Stimulated activated CD8-positive, alpha-beta memory T cell treated with anti-CD3 and anti-CD28 coated beads, Interleukin-12 subunit alpha, Interleukin-12 subunit beta, amount 100 ng/mL, for 4 hours (primary cell): ENCODE results near the gene POU6F2.

ENCODE experiments used
- DNase-seq: peaks from one replicate; pipeline ENCODE4 v3.0.0-alpha.2; 2020; ENCODE audit warnings: low read depth

The POU6F2 gene

DNA sequence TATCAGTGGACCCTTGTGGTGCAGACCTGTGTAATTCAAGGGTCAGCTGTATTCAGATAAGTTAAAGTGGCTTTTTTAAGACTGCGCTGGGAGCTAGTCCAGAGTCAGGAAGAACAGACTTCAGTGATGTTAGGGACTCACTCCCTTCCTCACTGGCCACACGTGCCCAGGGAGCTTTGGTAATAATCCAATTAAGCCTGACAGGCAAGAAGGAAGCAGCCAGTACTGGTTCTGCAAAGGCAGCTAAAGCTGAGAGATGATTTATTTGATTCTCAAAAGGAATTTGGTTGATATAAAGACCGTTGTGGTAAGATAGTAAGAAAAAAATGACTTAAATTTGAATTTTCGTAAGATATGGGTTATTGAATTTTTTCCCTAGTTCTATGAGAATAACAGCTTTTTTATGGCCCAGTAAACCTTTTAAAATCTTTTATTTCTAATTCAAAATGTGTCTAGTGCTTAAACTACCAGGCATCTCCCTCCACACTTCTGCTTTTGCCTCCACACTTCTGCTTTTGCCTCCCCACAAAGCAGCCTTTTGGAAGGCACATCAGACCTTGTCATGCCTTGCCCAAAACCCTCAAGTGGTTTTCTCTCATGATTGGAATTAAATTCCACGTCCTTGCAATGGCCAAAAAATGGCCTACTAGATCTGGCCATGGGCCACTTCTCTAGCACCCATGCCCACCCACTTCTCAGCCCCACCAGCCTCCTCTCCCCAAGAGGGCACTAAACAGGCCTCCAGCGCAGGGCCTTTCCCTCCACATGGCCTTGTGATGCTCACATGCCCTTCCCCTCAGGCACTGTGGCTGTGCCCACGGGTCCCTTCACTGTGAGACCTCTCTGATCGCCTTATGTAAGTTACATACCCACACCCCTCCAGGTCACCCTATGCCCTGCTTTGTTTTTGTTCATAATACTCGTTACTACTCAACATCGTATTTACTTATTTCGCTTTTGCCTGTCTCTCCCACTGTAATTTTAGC, 92.5 kb downstream of the POU6F2 start:
- DNase-seq = no peak

DNA sequence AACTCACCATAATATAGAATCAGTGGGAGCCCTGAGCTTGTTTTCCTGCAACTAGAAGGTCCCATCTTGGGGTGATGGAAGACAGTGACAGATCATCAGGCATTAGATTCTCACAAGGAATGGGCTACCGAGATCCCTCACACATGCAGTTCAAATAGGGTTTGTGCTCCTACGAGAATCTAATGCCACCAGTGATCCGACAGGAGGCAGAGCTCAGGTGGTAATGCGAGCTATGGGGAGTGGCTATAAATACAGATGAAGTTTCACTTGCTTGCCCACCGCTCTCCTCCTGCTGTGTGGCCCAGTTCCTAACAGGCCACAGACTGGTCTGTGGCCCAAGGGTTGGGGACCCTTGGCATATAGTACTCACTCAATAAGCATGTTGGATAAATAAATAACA, 93.4 kb downstream of the POU6F2 start:
- no peak for DNase-seq

- no peak for DNase-seq
These were observed 95.7 kb downstream of the POU6F2 start for GRCh38 chr7:39073432-39073831.

DNA sequence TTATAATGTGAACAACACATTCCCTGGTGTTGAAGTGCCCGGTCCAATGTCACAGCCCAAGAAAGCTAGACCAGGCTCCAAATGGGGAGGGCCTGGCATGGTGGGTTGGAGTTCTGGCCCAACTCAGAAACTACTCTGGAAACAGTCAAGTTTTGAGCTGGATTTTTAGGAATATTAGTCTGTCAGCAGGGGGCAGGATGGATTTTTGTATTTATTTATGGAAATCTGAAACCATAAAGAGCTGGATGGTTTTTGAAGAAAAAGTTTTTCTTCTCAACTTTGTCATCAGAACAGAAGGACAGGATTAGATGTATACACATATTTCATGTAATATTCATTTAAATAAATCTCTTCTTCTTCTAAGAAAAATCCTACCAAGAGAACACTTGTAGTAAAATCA, 97.5 kb downstream of the POU6F2 start:
- DNase-seq = no peak

- no peak for DNase-seq
These were observed 106.1 kb downstream of the POU6F2 start for GRCh38 chr7:39083781-39084180.

DNA sequence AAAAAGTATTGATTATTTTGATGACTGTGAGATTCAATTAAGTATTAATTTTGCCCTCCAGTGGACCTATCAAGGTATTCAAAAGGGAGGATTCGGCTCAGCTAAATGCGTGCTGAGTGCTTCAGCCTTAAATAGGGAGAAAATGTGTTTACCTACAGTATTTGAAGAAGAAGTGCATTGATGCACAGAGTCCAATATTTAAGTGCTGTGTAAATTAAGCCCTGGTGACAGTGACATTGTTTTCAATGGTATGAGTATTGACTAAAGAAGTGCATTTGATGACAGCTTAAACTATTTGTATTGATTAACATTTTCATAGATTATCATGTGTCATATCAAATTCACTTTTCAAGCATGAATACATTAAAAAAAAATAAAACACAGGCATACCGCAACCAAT, 106.6 kb downstream of the POU6F2 start:
- no peak for DNase-seq

GRCh38 chr7:39085189-39085588, 107.5 kb downstream of the POU6F2 start:
- no peak for DNase-seq

DNA sequence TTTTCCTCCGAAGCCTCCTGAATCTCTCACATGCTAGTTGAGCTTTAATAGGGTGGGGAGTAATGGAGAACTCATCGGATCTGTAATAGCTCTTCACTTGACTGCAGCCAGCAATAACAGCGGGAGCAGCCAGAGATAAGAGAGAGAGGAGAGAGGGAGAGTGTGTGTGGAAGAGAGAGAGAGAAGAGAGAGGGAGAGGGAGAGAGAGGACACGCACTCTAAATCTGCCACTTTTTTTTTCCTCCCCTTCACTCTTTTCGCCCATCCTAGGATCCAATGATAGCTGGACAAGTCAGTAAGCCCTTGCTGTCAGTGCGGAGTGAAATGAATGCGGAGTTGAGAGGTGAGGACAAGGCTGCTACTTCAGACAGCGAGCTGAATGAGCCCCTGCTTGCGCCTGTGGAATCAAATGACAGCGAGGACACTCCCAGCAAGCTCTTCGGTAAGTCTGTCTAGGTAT, 107.9 kb downstream of the POU6F2 start:
- no peak for DNase-seq

DNA sequence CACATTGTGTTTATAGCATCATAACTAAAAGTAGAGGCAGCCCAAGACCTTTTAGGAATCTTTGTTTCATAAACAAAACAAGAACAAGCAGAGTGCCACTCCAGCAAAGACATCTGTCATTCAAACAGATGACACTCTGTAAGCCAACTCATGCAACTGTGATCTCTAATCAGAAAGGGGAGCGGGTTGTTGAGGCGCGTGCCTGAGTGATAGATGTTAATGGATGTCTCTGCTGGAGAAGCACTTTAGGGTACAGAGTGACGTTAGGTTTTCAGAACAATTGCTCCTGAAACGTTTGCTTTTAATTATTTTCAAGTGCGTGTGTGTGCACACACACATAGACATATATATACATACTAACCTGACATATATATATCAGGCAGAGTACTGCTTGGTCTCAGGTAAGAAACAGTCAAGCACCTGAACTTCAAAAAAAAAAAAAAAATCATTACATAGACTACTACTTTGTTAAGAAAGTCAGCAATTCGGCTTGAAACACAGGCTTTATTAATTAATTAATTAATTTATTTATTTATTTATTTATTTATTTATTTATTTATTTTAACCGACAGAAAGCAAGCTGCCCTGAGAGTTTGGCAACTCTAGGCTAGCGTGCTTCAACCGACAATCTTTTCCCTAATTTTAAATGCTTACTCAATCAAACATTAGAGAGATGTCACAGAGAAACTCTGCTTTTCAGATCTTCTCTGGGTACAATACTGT, 109.1 kb downstream of the POU6F2 start:
- DNase-seq = no peak

GRCh38 chr7:39088730-39089593, 111.3 kb downstream of the POU6F2 start:
- no peak for DNase-seq

- DNase-seq = no peak
These were observed 113.4 kb downstream of the POU6F2 start for GRCh38 chr7:39091145-39091544.

DNA sequence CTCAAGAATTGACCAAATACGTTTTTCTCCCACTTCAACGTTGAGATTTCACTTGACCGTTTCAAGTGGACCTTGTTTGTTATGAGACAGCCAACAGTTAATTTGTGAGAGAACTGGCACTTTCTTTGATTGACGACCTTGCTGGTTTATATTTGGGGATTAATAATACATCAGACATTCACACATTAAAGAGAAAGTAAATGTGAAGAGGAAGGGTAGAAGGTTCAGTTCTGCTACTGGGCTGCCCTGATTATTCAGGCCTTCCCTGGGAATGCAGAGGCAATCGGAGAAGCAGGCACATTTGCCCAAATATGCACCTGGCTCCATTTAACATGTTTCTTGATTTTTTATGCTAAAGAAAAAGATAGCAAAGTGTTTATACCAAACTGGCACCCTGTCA, 114.1 kb downstream of the POU6F2 start:
- DNase-seq = no peak

DNA sequence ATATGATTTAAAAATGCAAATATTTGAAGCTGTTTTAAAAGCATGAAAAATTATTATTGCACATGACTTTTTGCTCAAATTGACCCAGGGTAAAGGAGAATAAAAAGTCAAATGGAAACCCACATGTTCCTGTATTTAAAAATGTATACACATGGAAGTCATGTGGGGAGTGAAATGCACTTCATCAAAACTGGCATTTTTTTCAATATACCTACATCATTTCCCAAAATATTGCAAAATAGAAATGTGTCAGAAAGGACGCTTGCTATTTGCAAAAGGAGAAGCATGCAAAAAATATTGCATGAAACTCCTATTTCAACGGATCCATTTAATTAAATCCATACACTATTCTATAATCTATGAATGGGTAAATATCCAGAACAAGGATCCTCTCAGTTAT, 117.0 kb downstream of the POU6F2 start:
- no peak for DNase-seq

DNA sequence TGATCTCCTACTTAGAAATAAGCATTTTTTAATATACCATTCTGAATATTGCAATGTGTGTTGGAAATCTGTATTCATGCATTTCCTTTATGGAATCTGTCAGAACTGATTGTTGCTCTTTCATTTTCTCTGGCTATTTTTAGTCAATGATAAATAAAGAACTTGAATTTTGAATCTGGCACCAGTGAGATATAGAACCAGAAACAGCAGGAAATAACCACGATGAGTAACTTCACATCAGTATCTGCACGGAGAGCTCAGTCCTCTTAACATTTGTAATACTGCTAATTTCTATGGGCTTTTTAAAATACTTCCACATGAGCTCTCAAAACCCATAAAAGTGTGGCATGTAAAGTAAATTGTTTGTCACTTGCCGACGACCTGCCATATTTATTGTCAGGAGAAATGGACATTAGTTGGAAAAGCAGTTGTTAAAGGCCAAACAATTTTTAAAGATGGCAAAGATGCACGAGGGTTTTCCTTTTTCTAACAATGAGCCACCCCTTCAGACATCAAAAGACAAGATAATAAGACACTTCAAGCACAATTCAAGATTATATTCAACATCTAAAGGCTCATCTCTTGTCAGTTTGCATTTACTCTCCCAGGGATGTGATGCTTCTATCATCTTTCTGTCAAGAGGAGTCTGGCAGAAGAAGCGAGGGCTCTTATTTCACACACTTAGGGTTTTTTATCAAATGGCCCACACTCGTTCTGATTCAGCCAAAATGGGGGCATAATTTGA, 118.3 kb downstream of the POU6F2 start:
- no peak for DNase-seq

GRCh38 chr7:39098506-39098905, 120.8 kb downstream of the POU6F2 start:
- no peak for DNase-seq

GRCh38 chr7:39099146-39099545, 121.4 kb downstream of the POU6F2 start:
- no peak for DNase-seq

- DNase-seq = no peak
These were observed 122.6 kb downstream of the POU6F2 start for GRCh38 chr7:39100270-39100669.

GRCh38 chr7:39102234-39102633, 124.5 kb downstream of the POU6F2 start:
- no peak for DNase-seq

- no peak for DNase-seq
These were observed 128.0 kb downstream of the POU6F2 start for GRCh38 chr7:39105720-39106119.

GRCh38 chr7:39125846-39126245, 148.1 kb downstream of the POU6F2 start:
- no peak for DNase-seq

DNA sequence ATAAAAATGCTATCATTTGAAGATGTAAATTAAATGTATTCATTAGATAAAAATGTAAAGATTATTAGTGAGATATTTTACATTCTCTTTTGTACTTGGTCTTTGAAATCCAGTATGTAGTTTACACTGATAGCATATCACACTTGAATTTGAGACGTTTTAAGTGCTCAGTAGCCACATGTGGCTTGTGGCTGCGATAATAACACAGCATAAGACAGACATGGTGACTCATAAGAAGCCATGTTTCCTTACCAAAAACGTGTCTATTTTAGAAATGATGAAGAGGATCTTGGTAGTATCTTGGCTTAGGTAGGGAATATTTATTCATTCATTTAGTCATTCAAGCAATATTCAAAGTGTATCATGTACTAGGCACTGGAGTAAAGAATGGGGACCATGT, 149.3 kb downstream of the POU6F2 start:
- no peak for DNase-seq
